K562 (cell line): ENCODE measurements around the gene PIK3C2B. TPM values are rescaled to one million over a fixed set of nuclear protein-coding genes. Genes with fewer than 3 reads are reported as not detected.
A peak's percentile ranks its signal among the peaks of the same experiment; 100 is the strongest.

Experiments
- CTCFL ChIP-seq: IDR thresholded peaks from 2 replicates; pipeline ENCODE4 v1.6.1; 2011; ENCODE audit warnings: borderline replicate concordance, low read depth, mild to moderate bottlenecking, moderate library complexity, low read length; ENCODE audit not compliant: insufficient read depth, poor library complexity, severe bottlenecking
- DNMT1 ChIP-seq: fragments of 450-650 bp; IDR thresholded peaks from 2 replicates; pipeline ENCODE4 v1.6.1; 2016; ENCODE audit warnings: antibody characterized with exemption, mild to moderate bottlenecking
- MYC ChIP-seq, 2 experiments: fragments of 250-450 bp in 1 of 2; sonication (Bioruptor Pico) in 1 of 2; IDR thresholded peaks; 2 replicates each; pipeline versions ENCODE4 v1.5.1 to v1.6.1; 2012 to 2021; ENCODE audit warnings: low read depth in 2 of 2, borderline replicate concordance in 1 of 2, improper control_type of control experiment in 1 of 2, low read length in 1 of 2, mild to moderate bottlenecking in 1 of 2, moderate library complexity in 1 of 2
- RBM22 ChIP-seq: fragments of 200-400 bp; formaldehyde crosslinking; IDR thresholded peaks from 2 replicates; pipeline ENCODE4 v1.6.1; 2018; ENCODE audit warnings: low read length, low read depth; ENCODE audit not compliant: poor library complexity, severe bottlenecking
- SMAD1 ChIP-seq: fragments of 150-350 bp; IDR thresholded peaks from 2 replicates; pipeline ENCODE4 v1.6.1; 2014; ENCODE audit warnings: low read length, low read depth; ENCODE audit not compliant: partially characterized antibody
- TAF9B ChIP-seq: fragments of 450-650 bp; IDR thresholded peaks from 2 replicates; pipeline ENCODE4 v1.6.1; 2018; ENCODE audit warnings: mild to moderate bottlenecking; ENCODE audit not compliant: partially characterized antibody
- ZNF311 ChIP-seq: fragments of 250-450 bp; sonication (Bioruptor Pico); IDR thresholded peaks from 2 replicates; pipeline ENCODE4 v1.4.0; 2020; ENCODE audit warnings: mild to moderate bottlenecking, moderate library complexity
- ZNF444 ChIP-seq: fragments of 250-450 bp; sonication (Bioruptor Pico); IDR thresholded peaks from 2 replicates; pipeline ENCODE4 v1.4.0; 2020; ENCODE audit warnings: mild to moderate bottlenecking, moderate library complexity
- polyA plus RNA-seq, 8 experiments: library from polyadenylated mRNA; depleted of rRNA in 4 of 8; stranded (reverse) in 5 of 8; unstranded in 3 of 8; fragments of >200 nt; fragmentation: Nextera tagmentation in 2 of 8; fragmentation: Illumina TruSeq in 1 of 8; extraction: Ambion mirVana in 2 of 8; extraction: Trizol in 1 of 8; gene quantifications; 2 replicates each; pipeline versions ENCODE4 v1.2.1 to v1.2.3, GENCODE V29; 2011 to 2014; ENCODE audit warnings: inconsistent platforms in 1 of 8, missing spikeins in 1 of 8
- total RNA-seq, 7 experiments: library from RNA; depleted of rRNA in 6 of 7; stranded (reverse); fragments of >200 nt in 6 of 7; fragmentation: Illumina TruSeq in 2 of 7; extraction: Trizol in 2 of 7; gene quantifications; 2 replicates each; pipeline versions ENCODE4 v1.2.1 to v1.2.3, GENCODE V29; 2011 to 2021; ENCODE audit warnings: low replicate concordance in 1 of 7
- TF ChIP-seq, protein P1 (sequence below): fragments of 450-650 bp; IDR thresholded peaks from 2 replicates; pipeline ENCODE4 v1.6.1; 2017; ENCODE audit warnings: antibody characterized with exemption
- TF ChIP-seq, protein P2 (sequence below): fragments of 200-600 bp; sonication (generic); IDR thresholded peaks from one replicate; pipeline ENCODE4 v1.6.1; 2012; ENCODE audit warnings: mild to moderate bottlenecking, low read depth, low read length, inconsistent platforms

Gene PIK3C2B
- total and polyA plus RNA-seq, 9 of the 15 experiments (the other 6 are each of a cell fraction or from before 2014, with no cell fraction given), result 0.10 to 2.9 (median 0.72) TPM

GRCh38 chr1:204465546-204466415, 28.8 kb downstream of the PIK3C2B start (continued):
- TF ChIP-seq, protein P1, sequence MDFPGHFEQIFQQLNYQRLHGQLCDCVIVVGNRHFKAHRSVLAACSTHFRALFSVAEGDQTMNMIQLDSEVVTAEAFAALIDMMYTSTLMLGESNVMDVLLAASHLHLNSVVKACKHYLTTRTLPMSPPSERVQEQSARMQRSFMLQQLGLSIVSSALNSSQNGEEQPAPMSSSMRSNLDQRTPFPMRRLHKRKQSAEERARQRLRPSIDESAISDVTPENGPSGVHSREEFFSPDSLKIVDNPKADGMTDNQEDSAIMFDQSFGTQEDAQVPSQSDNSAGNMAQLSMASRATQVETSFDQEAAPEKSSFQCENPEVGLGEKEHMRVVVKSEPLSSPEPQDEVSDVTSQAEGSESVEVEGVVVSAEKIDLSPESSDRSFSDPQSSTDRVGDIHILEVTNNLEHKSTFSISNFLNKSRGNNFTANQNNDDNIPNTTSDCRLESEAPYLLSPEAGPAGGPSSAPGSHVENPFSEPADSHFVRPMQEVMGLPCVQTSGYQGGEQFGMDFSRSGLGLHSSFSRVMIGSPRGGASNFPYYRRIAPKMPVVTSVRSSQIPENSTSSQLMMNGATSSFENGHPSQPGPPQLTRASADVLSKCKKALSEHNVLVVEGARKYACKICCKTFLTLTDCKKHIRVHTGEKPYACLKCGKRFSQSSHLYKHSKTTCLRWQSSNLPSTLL, result no peak
- TF ChIP-seq, protein P2, sequence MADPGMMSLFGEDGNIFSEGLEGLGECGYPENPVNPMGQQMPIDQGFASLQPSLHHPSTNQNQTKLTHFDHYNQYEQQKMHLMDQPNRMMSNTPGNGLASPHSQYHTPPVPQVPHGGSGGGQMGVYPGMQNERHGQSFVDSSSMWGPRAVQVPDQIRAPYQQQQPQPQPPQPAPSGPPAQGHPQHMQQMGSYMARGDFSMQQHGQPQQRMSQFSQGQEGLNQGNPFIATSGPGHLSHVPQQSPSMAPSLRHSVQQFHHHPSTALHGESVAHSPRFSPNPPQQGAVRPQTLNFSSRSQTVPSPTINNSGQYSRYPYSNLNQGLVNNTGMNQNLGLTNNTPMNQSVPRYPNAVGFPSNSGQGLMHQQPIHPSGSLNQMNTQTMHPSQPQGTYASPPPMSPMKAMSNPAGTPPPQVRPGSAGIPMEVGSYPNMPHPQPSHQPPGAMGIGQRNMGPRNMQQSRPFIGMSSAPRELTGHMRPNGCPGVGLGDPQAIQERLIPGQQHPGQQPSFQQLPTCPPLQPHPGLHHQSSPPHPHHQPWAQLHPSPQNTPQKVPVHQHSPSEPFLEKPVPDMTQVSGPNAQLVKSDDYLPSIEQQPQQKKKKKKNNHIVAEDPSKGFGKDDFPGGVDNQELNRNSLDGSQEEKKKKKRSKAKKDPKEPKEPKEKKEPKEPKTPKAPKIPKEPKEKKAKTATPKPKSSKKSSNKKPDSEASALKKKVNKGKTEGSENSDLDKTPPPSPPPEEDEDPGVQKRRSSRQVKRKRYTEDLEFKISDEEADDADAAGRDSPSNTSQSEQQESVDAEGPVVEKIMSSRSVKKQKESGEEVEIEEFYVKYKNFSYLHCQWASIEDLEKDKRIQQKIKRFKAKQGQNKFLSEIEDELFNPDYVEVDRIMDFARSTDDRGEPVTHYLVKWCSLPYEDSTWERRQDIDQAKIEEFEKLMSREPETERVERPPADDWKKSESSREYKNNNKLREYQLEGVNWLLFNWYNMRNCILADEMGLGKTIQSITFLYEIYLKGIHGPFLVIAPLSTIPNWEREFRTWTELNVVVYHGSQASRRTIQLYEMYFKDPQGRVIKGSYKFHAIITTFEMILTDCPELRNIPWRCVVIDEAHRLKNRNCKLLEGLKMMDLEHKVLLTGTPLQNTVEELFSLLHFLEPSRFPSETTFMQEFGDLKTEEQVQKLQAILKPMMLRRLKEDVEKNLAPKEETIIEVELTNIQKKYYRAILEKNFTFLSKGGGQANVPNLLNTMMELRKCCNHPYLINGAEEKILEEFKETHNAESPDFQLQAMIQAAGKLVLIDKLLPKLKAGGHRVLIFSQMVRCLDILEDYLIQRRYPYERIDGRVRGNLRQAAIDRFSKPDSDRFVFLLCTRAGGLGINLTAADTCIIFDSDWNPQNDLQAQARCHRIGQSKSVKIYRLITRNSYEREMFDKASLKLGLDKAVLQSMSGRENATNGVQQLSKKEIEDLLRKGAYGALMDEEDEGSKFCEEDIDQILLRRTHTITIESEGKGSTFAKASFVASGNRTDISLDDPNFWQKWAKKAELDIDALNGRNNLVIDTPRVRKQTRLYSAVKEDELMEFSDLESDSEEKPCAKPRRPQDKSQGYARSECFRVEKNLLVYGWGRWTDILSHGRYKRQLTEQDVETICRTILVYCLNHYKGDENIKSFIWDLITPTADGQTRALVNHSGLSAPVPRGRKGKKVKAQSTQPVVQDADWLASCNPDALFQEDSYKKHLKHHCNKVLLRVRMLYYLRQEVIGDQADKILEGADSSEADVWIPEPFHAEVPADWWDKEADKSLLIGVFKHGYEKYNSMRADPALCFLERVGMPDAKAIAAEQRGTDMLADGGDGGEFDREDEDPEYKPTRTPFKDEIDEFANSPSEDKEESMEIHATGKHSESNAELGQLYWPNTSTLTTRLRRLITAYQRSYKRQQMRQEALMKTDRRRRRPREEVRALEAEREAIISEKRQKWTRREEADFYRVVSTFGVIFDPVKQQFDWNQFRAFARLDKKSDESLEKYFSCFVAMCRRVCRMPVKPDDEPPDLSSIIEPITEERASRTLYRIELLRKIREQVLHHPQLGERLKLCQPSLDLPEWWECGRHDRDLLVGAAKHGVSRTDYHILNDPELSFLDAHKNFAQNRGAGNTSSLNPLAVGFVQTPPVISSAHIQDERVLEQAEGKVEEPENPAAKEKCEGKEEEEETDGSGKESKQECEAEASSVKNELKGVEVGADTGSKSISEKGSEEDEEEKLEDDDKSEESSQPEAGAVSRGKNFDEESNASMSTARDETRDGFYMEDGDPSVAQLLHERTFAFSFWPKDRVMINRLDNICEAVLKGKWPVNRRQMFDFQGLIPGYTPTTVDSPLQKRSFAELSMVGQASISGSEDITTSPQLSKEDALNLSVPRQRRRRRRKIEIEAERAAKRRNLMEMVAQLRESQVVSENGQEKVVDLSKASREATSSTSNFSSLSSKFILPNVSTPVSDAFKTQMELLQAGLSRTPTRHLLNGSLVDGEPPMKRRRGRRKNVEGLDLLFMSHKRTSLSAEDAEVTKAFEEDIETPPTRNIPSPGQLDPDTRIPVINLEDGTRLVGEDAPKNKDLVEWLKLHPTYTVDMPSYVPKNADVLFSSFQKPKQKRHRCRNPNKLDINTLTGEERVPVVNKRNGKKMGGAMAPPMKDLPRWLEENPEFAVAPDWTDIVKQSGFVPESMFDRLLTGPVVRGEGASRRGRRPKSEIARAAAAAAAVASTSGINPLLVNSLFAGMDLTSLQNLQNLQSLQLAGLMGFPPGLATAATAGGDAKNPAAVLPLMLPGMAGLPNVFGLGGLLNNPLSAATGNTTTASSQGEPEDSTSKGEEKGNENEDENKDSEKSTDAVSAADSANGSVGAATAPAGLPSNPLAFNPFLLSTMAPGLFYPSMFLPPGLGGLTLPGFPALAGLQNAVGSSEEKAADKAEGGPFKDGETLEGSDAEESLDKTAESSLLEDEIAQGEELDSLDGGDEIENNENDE, result no peak
- TF ChIP-seq TAF9B, result no peak
- no peak for TF ChIP-seq DNMT1
- 0 out of 2 replicates have a peak, but pooled peaks have one; percentile 39 for TF ChIP-seq MYC (IDR thresholded peaks at IDR 0.05; ENCODE audit: low read depth, low read length)
- TF ChIP-seq MYC (CRISPR knock-in tag; IDR thresholded peaks at IDR 0.05; ENCODE audit: borderline replicate concordance, low read depth), result peak; percentile 46; the same call in 1 of the 2 replicates
- no peak for TF ChIP-seq RBM22
- TF ChIP-seq SMAD1, result no peak
- TF ChIP-seq ZNF311 (CRISPR knock-in tag), result peak; percentile 63; the same call in 1 of the 2 replicates
- TF ChIP-seq CTCFL, result no peak
- no peak for TF ChIP-seq ZNF444 (CRISPR knock-in tag)
